ENCODE results near the gene MDM1. TPM values are rescaled to one million over a fixed set of nuclear protein-coding genes. Genes with fewer than 3 reads are reported as not detected.

Gene MDM1
- polyA plus RNA-seq, 2 donors = 4.8 to 8.2 TPM

- no peak overlapping the region for H3K4me3 ChIP-seq (ENCODE audit: low read depth in 1 of 2, low read length in 2 of 2)
- 54 to 72% methylated on average over 3 of the region's 3 CpGs for WGBS, 2 donors
- no peaks in the 10 kb centered on the region for H3K36me3 ChIP-seq (ENCODE audit: control insufficient read depth in 2 of 2, insufficient read depth in 2 of 2, low read length in 1 of 2)
- H3K4me1 ChIP-seq (ENCODE audit: control insufficient read depth in 2 of 2, insufficient read depth in 2 of 2, low read length in 1 of 2) = peaks cover 3 to 4% of the 10 kb centered on the region in 2 donors
- H3K9me3 ChIP-seq (ENCODE audit: control insufficient read depth in 2 of 2, insufficient read depth in 1 of 2, low read depth in 1 of 2, low read length in 1 of 2) = no peaks in the 10 kb centered on the region
- peaks cover 0 to 2% of the 10 kb centered on the region in 2 donors for H3K27me3 ChIP-seq (ENCODE audit: control insufficient read depth in 1 of 2, insufficient read depth in 2 of 2, low read length in 2 of 2)
- H3K27ac ChIP-seq (ENCODE audit: low read depth in 2 of 2, low read length in 1 of 2) = no peak overlapping the region
Observed at GRCh38 chr12:68250454-68250853, 81.7 kb downstream of the MDM1 start.

- Histone ChIP-seq H3K36me3 (ENCODE audit: control insufficient read depth in 2 of 2, insufficient read depth in 2 of 2, low read length in 1 of 2) (no peaks in the 10 kb centered on the region), H3K9me3 (ENCODE audit: control insufficient read depth in 2 of 2, insufficient read depth in 1 of 2, low read depth in 1 of 2, low read length in 1 of 2) (no peaks in the 10 kb centered on the region), H3K27me3 (ENCODE audit: control insufficient read depth in 1 of 2, insufficient read depth in 2 of 2, low read length in 2 of 2) (peaks cover 0 to 2% of the 10 kb centered on the region in 2 donors), H3K27ac (ENCODE audit: low read depth in 2 of 2, low read length in 1 of 2) (no peak overlapping the region), H3K4me3 (ENCODE audit: low read depth in 1 of 2, low read length in 2 of 2) (no peak overlapping the region), H3K4me1 (ENCODE audit: control insufficient read depth in 2 of 2, insufficient read depth in 2 of 2, low read length in 1 of 2) (peaks cover 3 to 4% of the 10 kb centered on the region in 2 donors)
Observed at GRCh38 chr12:68247785-68248184, 84.4 kb downstream of the MDM1 start.

- Histone ChIP-seq H3K9me3 (ENCODE audit: control insufficient read depth in 2 of 2, insufficient read depth in 1 of 2, low read depth in 1 of 2, low read length in 1 of 2) (no peaks in the 10 kb centered on the region), H3K27me3 (ENCODE audit: control insufficient read depth in 1 of 2, insufficient read depth in 2 of 2, low read length in 2 of 2) (no peaks in the 10 kb centered on the region), H3K4me3 (ENCODE audit: low read depth in 1 of 2, low read length in 2 of 2) (no peak overlapping the region), H3K36me3 (ENCODE audit: control insufficient read depth in 2 of 2, insufficient read depth in 2 of 2, low read length in 1 of 2) (no peaks in the 10 kb centered on the region), H3K4me1 (ENCODE audit: control insufficient read depth in 2 of 2, insufficient read depth in 2 of 2, low read length in 1 of 2) (peaks cover 3 to 4% of the 10 kb centered on the region in 2 donors), H3K27ac (ENCODE audit: low read depth in 2 of 2, low read length in 1 of 2) (no peak overlapping the region)
- WGBS, 2 donors = 92% methylated on average over 6 of the region's 6 CpGs
Observed at GRCh38 chr12:68246350-68246749, 85.8 kb downstream of the MDM1 start.

GRCh38 chr12:68245180-68246021, 86.8 kb downstream of the MDM1 start:
- Histone ChIP-seq H3K9me3 (ENCODE audit: control insufficient read depth in 2 of 2, insufficient read depth in 1 of 2, low read depth in 1 of 2, low read length in 1 of 2) (no peaks in the 10 kb centered on the region), H3K27me3 (ENCODE audit: control insufficient read depth in 1 of 2, insufficient read depth in 2 of 2, low read length in 2 of 2) (no peaks in the 10 kb centered on the region), H3K4me1 (ENCODE audit: control insufficient read depth in 2 of 2, insufficient read depth in 2 of 2, low read length in 1 of 2) (peaks cover 3 to 4% of the 10 kb centered on the region in 2 donors), H3K27ac (ENCODE audit: low read depth in 2 of 2, low read length in 1 of 2) (no peak overlapping the region), H3K36me3 (ENCODE audit: control insufficient read depth in 2 of 2, insufficient read depth in 2 of 2, low read length in 1 of 2) (no peaks in the 10 kb centered on the region), H3K4me3 (ENCODE audit: low read depth in 1 of 2, low read length in 2 of 2) (no peak overlapping the region)
- 29 to 32% methylated on average over 6 of the region's 6 CpGs for WGBS, 2 donors

Other genes with a start within 250 kb of the MDM1 start
- gene IFNG, start 172.6 kb downstream of the MDM1 start, polyA plus RNA-seq = not detected
- gene IL26, start 106.6 kb downstream of the MDM1 start, polyA plus RNA-seq = under 1 TPM in 1 of 2 donors, not detected in 1; 0.06 TPM
- under 1 TPM in 1 of 2 donors, not detected in 1; 0.36 TPM for gene IL22, start 78.8 kb downstream of the MDM1 start, polyA plus RNA-seq

Data from esophagus (tissue), 2 donors.